WERI-Rb-1 (cell line): ENCODE data around the gene ADAP1.

Source experiments
- DNase-seq: peaks from one replicate; pipeline ENCODE4 v3.0.0-alpha.2; 2020
- H3K27ac ChIP-seq: fragments of 250-450 bp; sonication (Bioruptor Pico); 2 replicates; pipeline ENCODE4 v1.5.1; 2020; ENCODE audit warnings: mild to moderate bottlenecking, moderate library complexity
- H3K27me3 ChIP-seq: fragments of 250-450 bp; sonication (Bioruptor Pico); 2 replicates; pipeline ENCODE4 v1.5.1; 2021; ENCODE audit warnings: mild to moderate bottlenecking, low read depth, moderate library complexity; ENCODE audit not compliant: insufficient read depth, severe bottlenecking
- H3K36me3 ChIP-seq: fragments of 250-450 bp; sonication (Bioruptor Pico); 2 replicates; pipeline ENCODE4 v1.5.1; 2020; ENCODE audit warnings: mild to moderate bottlenecking, moderate library complexity
- H3K4me3 ChIP-seq: 2 replicates; pipeline ENCODE4 v1.5.1; 2011; ENCODE audit warnings: low read depth, mild to moderate bottlenecking, control low read depth, low read length
- H3K9me3 ChIP-seq: fragments of 250-450 bp; sonication (Bioruptor Pico); 2 replicates; pipeline ENCODE4 v1.5.1; 2021; ENCODE audit warnings: mild to moderate bottlenecking, moderate library complexity; ENCODE audit not compliant: severe bottlenecking
- TF ChIP-seq, protein P1 (sequence below): IDR thresholded peaks from 2 replicates; pipeline ENCODE4 v1.5.1; 2011; ENCODE audit warnings: low read depth, mild to moderate bottlenecking, control low read depth, inconsistent platforms, low read length

The ADAP1 gene

DNA sequence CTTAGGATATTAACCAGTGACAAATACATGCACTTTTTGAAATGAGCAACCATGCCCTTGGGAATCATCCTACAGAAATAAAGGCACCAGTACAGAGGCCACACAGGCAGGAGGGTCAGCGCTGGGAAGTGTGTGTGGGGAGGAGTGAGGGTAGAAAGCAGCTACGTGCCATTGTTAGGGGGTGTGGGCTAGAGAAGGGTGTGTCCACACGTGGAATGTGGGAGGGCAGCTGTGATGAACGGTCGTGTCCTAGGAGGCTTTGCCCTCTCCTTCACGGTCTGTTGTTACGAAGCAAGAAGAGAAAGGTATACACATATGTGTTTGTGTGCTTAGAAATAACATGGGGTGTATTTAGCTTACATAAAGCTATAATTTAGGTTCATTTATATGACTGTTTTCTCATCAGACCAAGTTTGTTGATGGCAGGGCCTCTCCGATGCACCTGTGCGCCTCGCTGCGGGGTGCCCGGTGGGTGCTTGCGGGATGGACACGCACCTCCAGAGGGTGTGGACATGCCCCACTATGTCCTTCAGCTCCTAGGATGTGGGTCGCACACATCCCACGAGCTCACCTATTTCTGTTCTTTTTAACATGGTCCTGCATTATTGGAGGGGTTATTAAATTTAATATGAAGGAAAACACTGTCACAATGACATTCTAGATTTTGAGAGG, 95.0 kb downstream of the ADAP1 start:
- Histone ChIP-seq H3K27me3 (no peaks in the 10 kb centered on the region), H3K27ac (no peak overlapping the region), H3K4me3 (no peak overlapping the region), H3K36me3 (peaks cover 89% of the 10 kb centered on the region), H3K9me3 (no peaks in the 10 kb centered on the region)
- TF ChIP-seq, protein P1, sequence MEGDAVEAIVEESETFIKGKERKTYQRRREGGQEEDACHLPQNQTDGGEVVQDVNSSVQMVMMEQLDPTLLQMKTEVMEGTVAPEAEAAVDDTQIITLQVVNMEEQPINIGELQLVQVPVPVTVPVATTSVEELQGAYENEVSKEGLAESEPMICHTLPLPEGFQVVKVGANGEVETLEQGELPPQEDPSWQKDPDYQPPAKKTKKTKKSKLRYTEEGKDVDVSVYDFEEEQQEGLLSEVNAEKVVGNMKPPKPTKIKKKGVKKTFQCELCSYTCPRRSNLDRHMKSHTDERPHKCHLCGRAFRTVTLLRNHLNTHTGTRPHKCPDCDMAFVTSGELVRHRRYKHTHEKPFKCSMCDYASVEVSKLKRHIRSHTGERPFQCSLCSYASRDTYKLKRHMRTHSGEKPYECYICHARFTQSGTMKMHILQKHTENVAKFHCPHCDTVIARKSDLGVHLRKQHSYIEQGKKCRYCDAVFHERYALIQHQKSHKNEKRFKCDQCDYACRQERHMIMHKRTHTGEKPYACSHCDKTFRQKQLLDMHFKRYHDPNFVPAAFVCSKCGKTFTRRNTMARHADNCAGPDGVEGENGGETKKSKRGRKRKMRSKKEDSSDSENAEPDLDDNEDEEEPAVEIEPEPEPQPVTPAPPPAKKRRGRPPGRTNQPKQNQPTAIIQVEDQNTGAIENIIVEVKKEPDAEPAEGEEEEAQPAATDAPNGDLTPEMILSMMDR = no peak
- DNase-seq = no peak

DNA sequence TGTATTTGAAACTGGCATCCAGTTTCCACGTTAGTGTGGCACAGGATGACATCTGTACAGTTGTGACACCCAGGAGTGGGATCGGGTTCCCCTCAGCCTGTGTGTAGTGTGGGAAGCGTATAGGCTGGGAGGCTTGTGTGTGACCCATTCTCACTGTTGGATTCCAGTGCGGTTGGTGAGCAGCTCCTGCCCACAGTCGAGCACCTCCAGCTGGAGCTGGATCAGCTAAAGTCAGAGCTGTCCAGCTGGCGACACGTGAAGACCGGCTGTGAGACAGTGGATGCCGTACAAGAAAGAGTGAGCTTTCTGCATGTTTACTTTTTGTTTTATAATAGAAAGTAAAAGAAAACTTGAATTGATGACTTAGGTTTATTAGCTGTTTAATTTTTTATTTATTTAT, 96.8 kb downstream of the ADAP1 start:
- Histone ChIP-seq H3K36me3 (peaks cover 95% of the 10 kb centered on the region), H3K27me3 (no peaks in the 10 kb centered on the region), H3K9me3 (no peaks in the 10 kb centered on the region), H3K27ac (no peak overlapping the region), H3K4me3 (no peak overlapping the region)
- no peak for DNase-seq
- TF ChIP-seq, protein P1 = no peak

DNA sequence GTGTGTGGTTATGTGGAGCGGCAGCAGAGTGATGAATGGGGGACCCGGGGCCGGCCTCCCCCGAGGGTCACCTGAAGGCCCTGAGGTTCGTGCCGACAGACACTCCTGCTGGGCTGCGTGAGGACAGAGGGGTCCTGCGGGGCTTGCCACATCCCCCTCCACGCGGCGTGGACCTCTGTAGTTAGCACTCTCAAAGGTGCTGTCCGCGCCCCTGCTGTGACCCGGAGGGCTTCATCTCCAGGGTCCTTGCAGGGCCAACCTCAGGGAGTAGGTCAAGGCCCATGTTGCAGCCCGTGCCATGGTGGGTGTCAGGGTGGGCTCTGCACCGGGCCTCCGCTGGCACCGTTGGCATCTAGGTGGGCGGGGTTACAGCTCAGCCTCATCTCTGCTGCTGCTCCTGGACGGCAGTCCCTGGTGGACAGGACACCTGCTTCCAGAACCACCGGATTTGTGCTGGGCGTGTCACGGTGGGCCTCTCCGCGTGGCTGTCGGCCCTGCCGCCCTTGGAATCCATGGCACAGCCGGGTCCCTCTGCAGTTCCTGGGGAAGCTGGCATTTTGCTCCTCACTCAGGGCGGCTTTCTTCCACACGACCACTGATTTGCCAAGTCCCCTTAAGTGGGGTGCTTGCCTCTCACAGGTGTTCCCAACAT, 97.9 kb downstream of the ADAP1 start:
- Histone ChIP-seq H3K4me3 (no peak overlapping the region), H3K27me3 (no peaks in the 10 kb centered on the region), H3K36me3 (peaks cover 95% of the 10 kb centered on the region), H3K9me3 (no peaks in the 10 kb centered on the region), H3K27ac (no peak overlapping the region)
- no peak for DNase-seq
- TF ChIP-seq, protein P1 = no peak

DNA sequence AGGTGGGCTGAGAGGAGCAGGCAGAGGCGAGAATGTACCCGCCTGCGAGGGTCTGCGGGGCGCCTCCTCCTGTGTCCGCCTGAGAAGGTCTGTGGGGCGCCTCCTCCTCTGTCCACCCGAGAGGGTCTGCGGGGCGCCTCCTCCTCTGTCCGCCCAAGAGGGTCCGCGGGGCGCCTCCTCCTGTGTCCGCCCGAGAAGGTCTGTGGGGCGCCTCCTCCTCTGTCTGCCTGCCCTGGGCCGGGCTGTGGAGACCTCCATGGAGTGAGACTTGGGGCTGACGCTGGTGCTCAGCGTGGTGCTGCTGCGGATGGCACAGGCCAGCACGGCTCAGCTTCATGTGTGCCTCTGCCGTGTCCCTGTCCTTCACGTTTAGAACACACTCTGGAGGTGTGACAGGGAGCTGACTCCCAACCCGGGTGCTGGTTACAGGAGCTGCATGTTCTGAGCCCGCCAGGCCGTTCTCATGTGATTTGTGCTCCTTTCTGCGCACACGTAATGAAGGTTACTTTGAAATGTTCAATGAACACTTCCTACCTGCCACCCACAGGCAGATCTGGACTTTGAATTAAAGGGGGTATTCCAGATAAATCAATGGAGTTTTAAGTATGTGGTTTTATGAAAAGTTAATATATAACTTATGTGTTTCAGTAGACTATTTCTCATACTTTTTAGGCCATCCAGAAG, 98.7 kb downstream of the ADAP1 start:
- TF ChIP-seq, protein P1 = no peak
- Histone ChIP-seq H3K4me3 (no peak overlapping the region), H3K27ac (no peak overlapping the region), H3K9me3 (no peaks in the 10 kb centered on the region), H3K27me3 (no peaks in the 10 kb centered on the region), H3K36me3 (peaks cover 95% of the 10 kb centered on the region)
- DNase-seq = no peak

DNA sequence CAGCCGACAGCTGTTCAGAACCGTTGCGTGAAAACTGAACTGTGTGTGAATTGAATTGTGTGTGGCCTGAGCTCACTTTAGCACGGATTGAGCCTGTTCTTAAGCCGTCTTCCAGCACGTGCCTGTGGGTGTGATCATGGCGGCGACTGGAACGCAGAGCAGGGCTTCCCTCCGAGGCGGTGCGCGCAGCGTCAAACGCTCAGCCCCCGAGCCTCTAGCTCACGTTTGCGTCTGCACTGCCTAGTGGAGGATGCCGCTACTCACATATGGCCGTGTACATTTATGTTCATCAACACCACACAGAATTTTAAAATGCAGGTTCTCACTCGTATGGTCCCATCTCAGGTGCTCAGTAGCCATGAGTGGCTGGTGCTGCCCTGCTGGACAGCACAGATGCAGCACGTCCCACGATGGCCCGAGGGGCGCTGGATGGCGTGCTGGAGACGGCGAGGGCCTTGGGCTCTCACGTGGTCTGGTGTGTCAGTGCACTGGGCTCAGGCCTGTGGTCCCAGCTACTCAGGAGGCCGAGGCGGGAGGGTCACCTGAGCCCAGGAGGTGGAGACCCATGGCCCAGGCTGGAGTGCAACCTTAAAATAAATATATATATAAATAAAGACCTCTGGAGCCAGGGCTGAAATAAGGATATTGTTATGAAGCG, 100.2 kb downstream of the ADAP1 start:
- H3K36me3 ChIP-seq = peaks cover 90% of the 10 kb centered on the region

More for the DNA sequence above, 100.2 kb downstream of the ADAP1 start:
- no peak for DNase-seq
- no peak overlapping the region for H3K4me3 ChIP-seq
- TF ChIP-seq, protein P1 = no peak
- no peak overlapping the region for H3K27ac ChIP-seq
- no peaks in the 10 kb centered on the region for H3K9me3 ChIP-seq
- H3K27me3 ChIP-seq = no peaks in the 10 kb centered on the region
